ENCODE measurements around the gene SRPK2. TPM values are rescaled to one million over a fixed set of nuclear protein-coding genes. Genes with fewer than 3 reads are reported as not detected.

SRPK2 gene
- total and polyA plus RNA-seq, 2 of the 8 experiments (the other 6 are each of a cell fraction or from before 2014, with no cell fraction given), result 10.0 to 47.1 TPM

- peaks cover 2 to 5% of the 10 kb centered on the region in 2 experiments for H4K20me1 ChIP-seq (replicated peaks in 1 of 2; ENCODE audit: control insufficient read depth in 1 of 2, insufficient read depth in 2 of 2, low read length in 2 of 2)
- CTCF ChIA-PET (ENCODE audit: partially characterized antibody), result interaction anchor here (2.4 kb wide), 1 partner anchor 8 kb away, joined by 5 read pairs; no protein-coding TSS in a partner anchor
- FAIRE-seq, result no peak
Measured at GRCh38 chr7:105215182-105215581, 173.5 kb downstream of the SRPK2 start.

More at GRCh38 chr7:105215182-105215581, 173.5 kb downstream of the SRPK2 start:
- no peak overlapping the region for H3K23ac ChIP-seq (ENCODE audit: insufficient read length)
- no peaks in the 10 kb centered on the region for H3K27me3 ChIP-seq (replicated peaks in 1 of 4; ENCODE audit: control insufficient read depth in 3 of 4, extremely low read depth in 1 of 4, insufficient read depth in 3 of 4, low read length in 3 of 4)
- no peak for DNase-seq (ENCODE audit: low read depth in 1 of 2, low spot score in 2 of 2)
- H3K4me3 ChIP-seq (ENCODE audit: extremely low read depth in 1 of 4, insufficient read depth in 2 of 4, low read depth in 3 of 4, low read length in 4 of 4), result no peak overlapping the region
- no peak overlapping the region for H2BK5ac ChIP-seq (ENCODE audit: low read depth, low read length)
- peaks cover 0 to 88% of the 10 kb centered on the region in 2 experiments; a peak in 3 of 4 replicates for H3K79me2 ChIP-seq (ENCODE audit: control insufficient read depth in 1 of 2, insufficient read depth in 2 of 2, low read length in 2 of 2)
- POLR2A ChIA-PET (ENCODE audit: partially characterized antibody), result interaction anchor here (0.6 kb wide), 1 partner anchor 24 kb away, joined by 3 read pairs; no protein-coding TSS in a partner anchor
- H3K27ac ChIP-seq (ENCODE audit: low read depth, low read length), result no peak overlapping the region
- H3K23me2 ChIP-seq (ENCODE audit: low read depth, low read length), result no peaks in the 10 kb centered on the region
- H3K4me2 ChIP-seq (ENCODE audit: insufficient read depth in 1 of 2, low read depth in 2 of 2, low read length in 2 of 2), result no peak overlapping the region
- no peak overlapping the region for H3K14ac ChIP-seq (ENCODE audit: insufficient read length)
- no peak overlapping the region for H4K91ac ChIP-seq (replicated peaks; ENCODE audit: insufficient read length, low read length)
- H3K56ac ChIP-seq (replicated peaks; ENCODE audit: insufficient read length, low read depth, low read length), result no peak overlapping the region
- 97% methylated on average over 4 of the region's 4 CpGs; no CpG with 5 or more reads in 1 of the 2 experiments for WGBS, 2 experiments (ENCODE audit: extremely low coverage in 1 of 2, insufficient coverage in 1 of 2, insufficient read length in 1 of 2, insufficient replicate concordance in 2 of 2, low coverage in 1 of 2, low lambda C conversion rate in 2 of 2, missing lambda C conversion rate in 1 of 2)
- no peak overlapping the region for H2BK12ac ChIP-seq (ENCODE audit: low read depth, low read length)
- no peak overlapping the region for H3K9ac ChIP-seq (replicated peaks in 1 of 4; ENCODE audit: extremely low read depth in 1 of 4, low read depth in 3 of 4, low read length in 3 of 4)
- peaks cover 0 to 7% (median 0%) of the 10 kb centered on the region in 4 experiments; a peak in 3 of 7 replicates for H3K4me1 ChIP-seq (replicated peaks in 1 of 4; ENCODE audit: control insufficient read depth in 3 of 4, insufficient read depth in 4 of 4, low read length in 3 of 4)
- H2AK5ac ChIP-seq (ENCODE audit: low read depth, low read length), result no peak overlapping the region
- TF ChIP-seq POLR2A (IDR thresholded peaks at IDR 0.05; ENCODE audit: control extremely low read depth in 1 of 2, low read depth in 2 of 2, low read length in 2 of 2) (no peak), POU5F1 (IDR thresholded peaks at IDR 0.05; ENCODE audit: low read depth, low read length) (no peak), YY1 (IDR thresholded peaks at IDR 0.05; ENCODE audit: low read depth, low read length) (no peak), ASH2L (IDR thresholded peaks at IDR 0.05; ENCODE audit: low read length) (no peak), EP300 (IDR thresholded peaks at IDR 0.05; ENCODE audit: borderline replicate concordance in 1 of 2, low read depth in 2 of 2, low read length in 2 of 2) (no peak)
- H3K4ac ChIP-seq (replicated peaks; ENCODE audit: insufficient read length, low read depth, low read length), result no peak overlapping the region
- no peak overlapping the region for H4K8ac ChIP-seq (ENCODE audit: extremely low read depth, insufficient read depth, low read length)
- no peaks in the 10 kb centered on the region; a peak in 1 of 4 replicates for H3K9me3 ChIP-seq (ENCODE audit: insufficient read depth in 2 of 2, low read depth in 1 of 2, low read length in 1 of 2)
- H2BK15ac ChIP-seq (ENCODE audit: low read length), result no peak overlapping the region
- H2BK120ac ChIP-seq (replicated peaks; ENCODE audit: low read depth, low read length), result no peak overlapping the region
- no peak overlapping the region for H3K18ac ChIP-seq (ENCODE audit: extremely low read depth, low read length)
- no peak overlapping the region for H2BK20ac ChIP-seq (ENCODE audit: low read length)
- H2AFZ ChIP-seq (ENCODE audit: low read length), result no peak overlapping the region
- peaks cover 5% of the 10 kb centered on the region for H3K79me1 ChIP-seq (ENCODE audit: low read depth, low read length)
- no peaks in the 10 kb centered on the region for H3K36me3 ChIP-seq (ENCODE audit: control insufficient read depth in 2 of 4, insufficient read depth in 4 of 4, low read length in 3 of 4)
- no peak overlapping the region for H4K5ac ChIP-seq (ENCODE audit: insufficient read length, low read depth, low read length)
